ENCODE results near the gene MYBBP1A.

The MYBBP1A gene

DNA sequence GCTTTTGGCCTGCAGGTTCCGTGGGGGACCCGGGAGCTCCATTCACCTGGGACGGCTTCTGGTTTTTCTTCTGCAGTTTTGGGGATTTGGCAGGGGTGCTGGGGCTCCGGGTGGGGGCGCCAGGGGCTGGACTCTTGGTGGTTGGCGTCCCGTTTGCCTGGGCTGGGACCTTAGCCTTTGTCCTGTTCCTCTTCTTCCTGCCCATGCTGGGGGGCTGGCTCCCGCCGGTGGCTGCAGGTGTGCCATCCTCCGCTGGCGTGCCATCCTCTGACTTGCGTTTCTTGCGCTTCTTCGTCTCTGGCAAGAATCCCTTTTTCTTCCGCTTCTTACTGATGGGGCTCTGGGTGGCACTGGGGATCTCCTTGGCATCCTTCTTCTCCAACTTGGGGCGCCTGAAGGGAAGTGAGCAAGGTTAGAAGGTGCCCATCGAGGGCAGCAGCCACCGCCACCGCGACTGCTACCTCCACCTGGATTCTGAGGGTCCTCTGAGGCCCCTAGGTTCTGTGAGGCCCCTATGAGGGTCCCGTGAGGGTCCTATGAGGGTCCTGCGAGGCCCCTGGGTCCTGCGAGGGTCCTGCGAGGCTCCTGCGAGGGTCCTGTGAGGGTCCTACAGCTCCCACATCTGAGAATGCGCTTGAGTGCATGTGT, 15.5 kb downstream of the MYBBP1A start:
- ATAC-seq: no peak
- TF ChIP-seq ZNF565 (CRISPR knock-in tag; conservative IDR thresholded peaks at IDR 0.05; ENCODE audit: low read depth): no peak
- TF ChIP-seq ESRRG (CRISPR knock-in tag; IDR thresholded peaks at IDR 0.05): no peak
- TF ChIP-seq, protein P1, sequence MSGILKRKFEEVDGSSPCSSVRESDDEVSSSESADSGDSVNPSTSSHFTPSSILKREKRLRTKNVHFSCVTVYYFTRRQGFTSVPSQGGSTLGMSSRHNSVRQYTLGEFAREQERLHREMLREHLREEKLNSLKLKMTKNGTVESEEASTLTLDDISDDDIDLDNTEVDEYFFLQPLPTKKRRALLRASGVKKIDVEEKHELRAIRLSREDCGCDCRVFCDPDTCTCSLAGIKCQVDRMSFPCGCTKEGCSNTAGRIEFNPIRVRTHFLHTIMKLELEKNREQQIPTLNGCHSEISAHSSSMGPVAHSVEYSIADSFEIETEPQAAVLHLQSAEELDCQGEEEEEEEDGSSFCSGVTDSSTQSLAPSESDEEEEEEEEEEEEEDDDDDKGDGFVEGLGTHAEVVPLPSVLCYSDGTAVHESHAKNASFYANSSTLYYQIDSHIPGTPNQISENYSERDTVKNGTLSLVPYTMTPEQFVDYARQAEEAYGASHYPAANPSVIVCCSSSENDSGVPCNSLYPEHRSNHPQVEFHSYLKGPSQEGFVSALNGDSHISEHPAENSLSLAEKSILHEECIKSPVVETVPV (CRISPR knock-in tag; IDR thresholded peaks at IDR 0.05): no peak
- no peak for TF ChIP-seq TOX (CRISPR knock-in tag; IDR thresholded peaks at IDR 0.05; ENCODE audit: borderline replicate concordance)
- TF ChIP-seq ZNF8 (CRISPR knock-in tag; IDR thresholded peaks at IDR 0.05): no peak
- TF ChIP-seq SNAI2 (CRISPR knock-in tag; IDR thresholded peaks at IDR 0.05): no peak
- no peak for TF ChIP-seq BACH2 (CRISPR knock-in tag; IDR thresholded peaks at IDR 0.05; ENCODE audit: borderline replicate concordance)
- TF ChIP-seq TCF4 (CRISPR knock-in tag; IDR thresholded peaks at IDR 0.05; ENCODE audit: borderline replicate concordance): no peak
- no peak for TF ChIP-seq ZFP3 (CRISPR knock-in tag; IDR thresholded peaks at IDR 0.05)
- TF ChIP-seq ISL1 (CRISPR knock-in tag; IDR thresholded peaks at IDR 0.05): no peak
- TF ChIP-seq ARNTL (CRISPR knock-in tag; IDR thresholded peaks at IDR 0.05; ENCODE audit: borderline replicate concordance, low read depth): no peak
- TF ChIP-seq, protein P2, sequence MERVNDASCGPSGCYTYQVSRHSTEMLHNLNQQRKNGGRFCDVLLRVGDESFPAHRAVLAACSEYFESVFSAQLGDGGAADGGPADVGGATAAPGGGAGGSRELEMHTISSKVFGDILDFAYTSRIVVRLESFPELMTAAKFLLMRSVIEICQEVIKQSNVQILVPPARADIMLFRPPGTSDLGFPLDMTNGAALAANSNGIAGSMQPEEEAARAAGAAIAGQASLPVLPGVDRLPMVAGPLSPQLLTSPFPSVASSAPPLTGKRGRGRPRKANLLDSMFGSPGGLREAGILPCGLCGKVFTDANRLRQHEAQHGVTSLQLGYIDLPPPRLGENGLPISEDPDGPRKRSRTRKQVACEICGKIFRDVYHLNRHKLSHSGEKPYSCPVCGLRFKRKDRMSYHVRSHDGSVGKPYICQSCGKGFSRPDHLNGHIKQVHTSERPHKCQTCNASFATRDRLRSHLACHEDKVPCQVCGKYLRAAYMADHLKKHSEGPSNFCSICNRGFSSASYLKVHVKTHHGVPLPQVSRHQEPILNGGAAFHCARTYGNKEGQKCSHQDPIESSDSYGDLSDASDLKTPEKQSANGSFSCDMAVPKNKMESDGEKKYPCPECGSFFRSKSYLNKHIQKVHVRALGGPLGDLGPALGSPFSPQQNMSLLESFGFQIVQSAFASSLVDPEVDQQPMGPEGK (CRISPR knock-in tag; IDR thresholded peaks at IDR 0.05; ENCODE audit: borderline replicate concordance): no peak
- no peak for TF ChIP-seq CSDC2 (CRISPR knock-in tag; IDR thresholded peaks at IDR 0.05)
- TF ChIP-seq ZNF70 (CRISPR knock-in tag; IDR thresholded peaks at IDR 0.05): no peak
- TF ChIP-seq GLIS3 (CRISPR knock-in tag; IDR thresholded peaks at IDR 0.05): no peak
- TF ChIP-seq OSR1 (CRISPR knock-in tag; IDR thresholded peaks at IDR 0.05): no peak

DNA sequence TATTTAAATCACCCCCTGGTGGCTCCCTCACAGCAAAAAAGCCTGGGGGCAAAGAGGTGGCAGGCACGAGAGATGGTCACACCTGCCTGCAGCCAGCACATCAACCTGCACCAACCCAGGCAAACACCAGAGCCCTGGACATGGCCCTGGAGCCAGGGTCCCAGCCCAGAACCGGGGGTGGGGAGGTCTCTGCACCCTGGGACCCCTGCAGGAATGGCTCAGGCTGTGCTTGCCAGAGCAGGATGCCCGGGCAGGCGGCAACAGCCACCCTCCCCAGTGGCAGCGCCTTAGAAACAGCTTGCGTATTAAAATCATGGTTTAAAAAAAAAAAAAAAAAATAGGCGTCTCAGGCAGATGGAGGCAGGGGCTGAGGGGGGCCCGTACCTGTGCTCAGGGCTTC, 16.2 kb downstream of the MYBBP1A start:
- no peak for TF ChIP-seq SNAI2 (CRISPR knock-in tag; IDR thresholded peaks at IDR 0.05)
- TF ChIP-seq ZFP30 (CRISPR knock-in tag; IDR thresholded peaks at IDR 0.05): no peak
- no peak for TF ChIP-seq ISL1 (CRISPR knock-in tag; IDR thresholded peaks at IDR 0.05)
- no peak for TF ChIP-seq BACH2 (CRISPR knock-in tag; IDR thresholded peaks at IDR 0.05; ENCODE audit: borderline replicate concordance)
- TF ChIP-seq TCF4 (CRISPR knock-in tag; IDR thresholded peaks at IDR 0.05; ENCODE audit: borderline replicate concordance): no peak
- no peak for TF ChIP-seq TOX (CRISPR knock-in tag; IDR thresholded peaks at IDR 0.05; ENCODE audit: borderline replicate concordance)
- TF ChIP-seq CSDC2 (CRISPR knock-in tag; IDR thresholded peaks at IDR 0.05): no peak
- no peak for TF ChIP-seq OSR1 (CRISPR knock-in tag; IDR thresholded peaks at IDR 0.05)
- no peak for TF ChIP-seq ZC3H10 (CRISPR knock-in tag; IDR thresholded peaks at IDR 0.05)
- TF ChIP-seq ZNF8 (CRISPR knock-in tag; IDR thresholded peaks at IDR 0.05): no peak
- TF ChIP-seq, protein P3, sequence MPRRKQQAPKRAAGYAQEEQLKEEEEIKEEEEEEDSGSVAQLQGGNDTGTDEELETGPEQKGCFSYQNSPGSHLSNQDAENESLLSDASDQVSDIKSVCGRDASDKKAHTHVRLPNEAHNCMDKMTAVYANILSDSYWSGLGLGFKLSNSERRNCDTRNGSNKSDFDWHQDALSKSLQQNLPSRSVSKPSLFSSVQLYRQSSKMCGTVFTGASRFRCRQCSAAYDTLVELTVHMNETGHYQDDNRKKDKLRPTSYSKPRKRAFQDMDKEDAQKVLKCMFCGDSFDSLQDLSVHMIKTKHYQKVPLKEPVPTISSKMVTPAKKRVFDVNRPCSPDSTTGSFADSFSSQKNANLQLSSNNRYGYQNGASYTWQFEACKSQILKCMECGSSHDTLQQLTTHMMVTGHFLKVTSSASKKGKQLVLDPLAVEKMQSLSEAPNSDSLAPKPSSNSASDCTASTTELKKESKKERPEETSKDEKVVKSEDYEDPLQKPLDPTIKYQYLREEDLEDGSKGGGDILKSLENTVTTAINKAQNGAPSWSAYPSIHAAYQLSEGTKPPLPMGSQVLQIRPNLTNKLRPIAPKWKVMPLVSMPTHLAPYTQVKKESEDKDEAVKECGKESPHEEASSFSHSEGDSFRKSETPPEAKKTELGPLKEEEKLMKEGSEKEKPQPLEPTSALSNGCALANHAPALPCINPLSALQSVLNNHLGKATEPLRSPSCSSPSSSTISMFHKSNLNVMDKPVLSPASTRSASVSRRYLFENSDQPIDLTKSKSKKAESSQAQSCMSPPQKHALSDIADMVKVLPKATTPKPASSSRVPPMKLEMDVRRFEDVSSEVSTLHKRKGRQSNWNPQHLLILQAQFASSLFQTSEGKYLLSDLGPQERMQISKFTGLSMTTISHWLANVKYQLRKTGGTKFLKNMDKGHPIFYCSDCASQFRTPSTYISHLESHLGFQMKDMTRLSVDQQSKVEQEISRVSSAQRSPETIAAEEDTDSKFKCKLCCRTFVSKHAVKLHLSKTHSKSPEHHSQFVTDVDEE (CRISPR knock-in tag; IDR thresholded peaks at IDR 0.05): no peak

DNA sequence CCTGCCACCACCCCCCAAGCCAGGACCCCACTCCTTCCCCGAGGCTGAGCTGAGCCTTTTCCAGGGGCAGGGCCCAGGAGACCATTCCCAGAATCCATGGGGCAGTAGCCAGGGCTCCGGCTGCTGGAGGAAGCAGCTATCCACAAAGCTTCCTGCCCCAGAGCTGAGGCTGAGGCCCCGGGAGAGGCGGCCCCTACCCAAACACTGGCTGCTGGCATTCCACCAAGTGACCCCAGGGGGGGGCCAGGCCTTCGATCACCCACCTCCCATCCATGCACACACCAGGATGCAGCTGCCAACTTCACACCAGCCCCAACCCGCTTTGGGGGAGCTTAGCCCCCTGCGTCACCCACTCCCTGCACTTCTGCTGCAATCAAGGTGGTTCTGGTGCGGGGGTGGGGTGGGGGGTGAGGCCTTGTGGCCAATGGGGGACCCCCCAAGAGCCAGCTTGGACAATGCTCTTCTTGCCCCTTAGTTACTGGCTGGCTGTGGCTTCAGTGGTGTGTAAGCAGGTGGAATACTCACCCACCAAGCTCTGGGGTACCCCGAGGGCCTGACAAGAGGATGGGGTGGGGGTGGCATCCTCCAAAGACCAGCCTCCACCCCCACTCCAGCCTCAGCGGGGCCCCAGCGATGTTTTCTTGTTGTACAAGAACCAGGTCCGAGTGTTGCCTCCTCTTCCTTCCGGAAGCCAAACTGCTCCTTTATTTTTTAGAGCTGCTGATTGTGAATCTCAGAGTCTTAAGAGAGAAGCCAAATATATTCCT, 16.8 kb downstream of the MYBBP1A start:
- ATAC-seq: no peak
- TF ChIP-seq SNAI2 (CRISPR knock-in tag; IDR thresholded peaks at IDR 0.05): no peak
- TF ChIP-seq, protein P3 (CRISPR knock-in tag; IDR thresholded peaks at IDR 0.05): no peak
- no peak for TF ChIP-seq TCF4 (CRISPR knock-in tag; IDR thresholded peaks at IDR 0.05; ENCODE audit: borderline replicate concordance)
- no peak for TF ChIP-seq CSDC2 (CRISPR knock-in tag; IDR thresholded peaks at IDR 0.05)
- TF ChIP-seq ZFP30 (CRISPR knock-in tag; IDR thresholded peaks at IDR 0.05): no peak
- TF ChIP-seq ZFP3 (CRISPR knock-in tag; IDR thresholded peaks at IDR 0.05): no peak
- TF ChIP-seq, protein P2 (CRISPR knock-in tag; IDR thresholded peaks at IDR 0.05; ENCODE audit: borderline replicate concordance): no peak
- TF ChIP-seq, protein P4, sequence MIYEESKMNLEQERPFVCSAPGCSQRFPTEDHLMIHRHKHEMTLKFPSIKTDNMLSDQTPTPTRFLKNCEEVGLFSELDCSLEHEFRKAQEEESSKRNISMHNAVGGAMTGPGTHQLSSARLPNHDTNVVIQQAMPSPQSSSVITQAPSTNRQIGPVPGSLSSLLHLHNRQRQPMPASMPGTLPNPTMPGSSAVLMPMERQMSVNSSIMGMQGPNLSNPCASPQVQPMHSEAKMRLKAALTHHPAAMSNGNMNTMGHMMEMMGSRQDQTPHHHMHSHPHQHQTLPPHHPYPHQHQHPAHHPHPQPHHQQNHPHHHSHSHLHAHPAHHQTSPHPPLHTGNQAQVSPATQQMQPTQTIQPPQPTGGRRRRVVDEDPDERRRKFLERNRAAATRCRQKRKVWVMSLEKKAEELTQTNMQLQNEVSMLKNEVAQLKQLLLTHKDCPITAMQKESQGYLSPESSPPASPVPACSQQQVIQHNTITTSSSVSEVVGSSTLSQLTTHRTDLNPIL (CRISPR knock-in tag; IDR thresholded peaks at IDR 0.05; ENCODE audit: low read depth): no peak
- TF ChIP-seq, protein P1 (CRISPR knock-in tag; IDR thresholded peaks at IDR 0.05): no peak

More for the DNA sequence above, 16.2 kb downstream of the MYBBP1A start:
- no peak for ATAC-seq
